ENCODE data around the gene AACS. TPM values are rescaled to one million over a fixed set of nuclear protein-coding genes. Genes with fewer than 3 reads are reported as not detected.
"Not testable (repeated sequence)": the region's sequence is repeated elsewhere in the genome, so short reads cannot be mapped to it uniquely, and the experiment has no call there.

Gene AACS
- total RNA-seq, 1 experiment from 2014 or later: 12.6 TPM

DNA sequence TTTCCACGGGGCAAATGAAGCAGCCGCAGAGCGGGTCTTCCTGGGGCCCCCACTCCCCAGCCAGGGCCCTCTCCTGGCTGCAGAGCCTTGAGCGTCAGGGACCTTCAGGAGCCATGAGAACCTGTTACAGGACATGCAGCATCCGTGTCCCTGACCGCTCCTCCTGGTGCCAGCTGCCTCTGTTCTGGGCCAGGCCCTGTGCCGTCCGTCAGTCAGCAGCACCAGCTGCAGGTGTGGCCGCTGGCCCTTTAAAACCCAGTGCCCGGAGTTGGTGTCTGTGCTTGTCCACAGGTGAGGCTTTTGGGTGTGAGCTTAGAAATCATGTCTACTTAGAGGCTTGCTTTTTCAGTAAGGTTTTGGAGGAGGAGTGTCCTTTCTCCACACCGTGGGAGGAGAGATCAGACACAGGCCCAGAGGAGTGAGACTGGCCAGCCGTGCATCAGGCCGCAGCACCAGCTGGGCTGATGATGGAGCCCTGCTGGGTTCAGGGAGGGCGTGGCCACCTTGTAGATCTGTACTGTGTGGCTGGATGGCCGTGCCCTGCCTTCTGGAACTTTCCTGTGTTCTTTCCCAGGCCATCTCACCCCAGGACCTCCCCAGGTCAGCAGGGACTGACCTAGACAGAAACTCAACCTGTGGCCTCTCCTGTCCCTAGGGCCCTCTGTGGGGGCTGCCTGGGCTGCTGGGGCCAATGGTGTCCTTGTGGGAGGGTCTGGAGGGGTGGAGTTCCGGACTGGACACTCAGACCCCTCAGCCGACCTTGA, 27.1 kb downstream of the AACS start:
- no peak for DNase-seq (ENCODE audit: low read depth)

DNA sequence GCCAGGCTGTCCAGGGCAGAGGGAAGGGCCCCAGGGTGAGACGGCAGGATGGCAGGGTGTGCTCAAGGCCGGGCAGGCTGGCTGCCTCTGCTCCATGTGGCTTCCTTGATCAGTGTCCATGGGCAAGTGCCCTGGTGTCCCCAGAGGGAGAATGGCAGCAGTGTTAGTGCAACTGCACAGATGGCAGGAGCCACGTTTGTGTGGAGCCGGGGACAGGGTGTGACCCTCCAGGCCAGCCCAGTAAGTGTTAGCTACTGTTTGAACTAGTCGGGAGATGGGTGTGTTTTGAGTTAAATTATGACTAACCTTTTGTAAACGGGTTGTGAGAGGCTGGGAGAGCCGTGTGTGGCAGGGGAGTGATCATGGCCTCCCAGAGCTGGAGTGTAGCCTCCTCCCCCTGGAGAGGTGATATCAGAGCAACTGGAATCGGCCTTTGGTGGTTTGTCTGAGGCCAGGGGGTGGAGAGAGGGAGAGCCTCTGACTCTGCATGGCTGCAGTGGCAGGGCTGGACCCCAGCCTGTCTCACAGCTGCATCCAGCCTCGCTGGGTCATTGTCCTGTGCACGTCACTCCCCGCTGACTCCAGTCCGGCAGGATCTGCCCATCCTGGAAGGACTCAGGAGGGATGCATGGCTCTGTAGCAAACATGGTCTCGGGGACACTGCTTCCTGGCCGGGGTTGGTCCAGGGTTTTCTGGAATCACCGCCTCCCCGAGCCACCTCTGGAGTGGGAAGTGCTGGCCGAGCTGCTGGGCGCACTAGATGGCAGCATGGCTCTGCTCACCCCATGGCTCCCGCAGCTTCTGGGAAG, 27.8 kb downstream of the AACS start:
- peak; percentile 51 for DNase-seq (ENCODE audit: low read depth)

DNA sequence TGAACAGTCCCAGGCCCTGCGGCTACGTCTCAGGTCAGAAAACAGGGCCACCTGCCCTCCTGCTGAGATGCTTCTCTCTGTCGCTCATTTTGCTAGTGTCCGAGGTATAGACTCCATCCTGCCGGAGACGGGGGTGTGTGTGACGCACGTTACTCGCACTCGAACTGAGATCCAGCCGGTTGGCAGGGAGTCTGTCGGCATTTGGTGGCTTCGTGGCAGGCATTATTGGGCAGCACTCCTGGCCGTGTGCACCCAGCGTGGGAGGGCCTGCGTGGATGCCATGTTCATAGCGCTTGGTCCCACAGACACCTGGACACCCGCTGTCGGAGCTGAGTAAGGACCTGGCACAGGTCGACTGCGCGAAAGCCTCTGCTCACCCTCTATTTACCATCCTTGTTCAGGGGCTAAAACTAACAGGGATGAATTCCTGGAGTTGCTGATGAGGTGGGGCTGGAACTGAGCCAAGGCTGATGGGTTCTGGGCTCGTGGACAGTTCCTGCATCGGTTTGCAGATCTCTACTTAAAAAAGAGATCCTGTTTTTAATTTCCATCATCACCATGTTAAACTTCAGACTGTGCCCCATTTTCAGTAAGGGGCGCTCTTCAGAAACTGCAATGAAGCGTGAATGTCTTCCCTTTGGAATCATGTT, 28.6 kb downstream of the AACS start:
- DNase-seq (ENCODE audit: low read depth): no peak

DNA sequence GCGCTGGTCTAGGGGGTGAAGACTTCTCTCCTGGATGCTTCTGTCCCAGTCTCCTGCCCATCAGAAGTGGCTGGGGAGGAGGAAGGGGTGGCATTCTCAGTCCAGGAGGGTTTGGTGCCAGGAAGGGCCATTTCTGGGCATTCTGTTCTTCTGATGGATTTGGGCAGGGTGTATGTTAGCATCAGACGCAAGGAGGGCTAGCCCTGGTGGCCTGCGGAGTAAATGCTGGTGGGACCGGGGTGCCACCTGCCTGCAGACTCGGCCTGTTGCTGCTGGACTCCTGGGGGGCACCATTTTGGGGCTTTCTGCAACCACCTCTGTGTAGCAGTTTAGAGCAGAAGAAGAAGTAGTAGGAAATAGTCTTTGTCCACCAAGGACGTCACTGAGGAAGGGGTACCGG, 31.7 kb downstream of the AACS start:
- no peak for DNase-seq (ENCODE audit: low read depth)

DNA sequence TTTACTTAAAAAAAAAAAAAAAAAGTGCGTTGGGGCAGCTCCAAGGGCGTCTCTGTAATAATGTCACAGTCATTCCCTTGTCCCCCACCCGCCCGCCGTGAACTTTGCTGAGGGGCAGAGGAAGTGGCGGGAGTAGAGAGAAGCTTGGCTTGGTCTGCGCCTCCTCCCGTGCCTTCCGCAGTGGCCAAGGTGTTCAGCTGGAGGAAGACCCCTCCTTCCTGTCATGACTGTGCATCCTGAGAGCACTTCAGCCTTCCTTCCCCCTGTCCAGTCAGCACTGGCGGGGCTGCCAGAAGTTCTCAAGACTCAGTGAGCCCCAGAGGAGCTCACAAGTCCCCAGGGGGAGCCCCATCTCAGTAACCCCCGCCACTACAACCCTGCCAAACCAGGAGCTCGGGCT, 32.2 kb downstream of the AACS start:
- no peak for DNase-seq (ENCODE audit: low read depth)

DNA sequence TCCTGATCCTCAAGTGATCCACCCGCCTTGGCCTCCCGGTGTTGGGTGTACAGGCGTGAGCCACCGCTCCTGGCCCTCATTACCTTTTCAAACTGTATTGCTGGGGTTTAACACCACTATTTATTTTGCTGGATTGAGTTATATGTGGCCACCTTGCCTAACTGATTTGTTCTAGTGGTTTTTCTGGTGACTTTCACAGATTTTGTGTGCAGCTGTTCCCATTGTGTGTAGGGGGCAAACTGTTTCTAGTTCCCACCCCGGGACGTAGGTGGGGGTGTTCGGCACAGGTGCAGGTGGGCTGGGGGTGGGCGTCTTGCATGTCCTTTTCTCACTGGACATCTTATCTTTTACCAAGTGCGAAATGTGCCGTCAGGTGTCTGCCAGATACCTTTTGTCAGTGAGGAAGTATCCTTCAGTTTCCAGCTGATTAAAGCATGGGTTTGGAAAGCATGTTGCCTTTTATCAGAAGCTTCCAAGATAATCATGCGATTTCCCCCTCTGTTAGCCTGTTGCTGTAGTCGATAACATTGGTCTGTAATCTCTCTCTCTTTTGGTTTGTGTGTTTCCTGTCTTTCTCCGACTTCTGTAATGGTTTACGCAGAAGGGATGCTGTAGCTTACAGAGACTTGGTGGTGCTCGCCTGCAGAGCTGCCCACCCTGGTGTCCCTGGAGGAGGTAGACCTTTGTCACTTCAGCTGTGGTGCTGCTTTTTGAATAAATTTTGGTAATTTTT, 33.6 kb downstream of the AACS start:
- no peak for DNase-seq (ENCODE audit: low read depth)

DNA sequence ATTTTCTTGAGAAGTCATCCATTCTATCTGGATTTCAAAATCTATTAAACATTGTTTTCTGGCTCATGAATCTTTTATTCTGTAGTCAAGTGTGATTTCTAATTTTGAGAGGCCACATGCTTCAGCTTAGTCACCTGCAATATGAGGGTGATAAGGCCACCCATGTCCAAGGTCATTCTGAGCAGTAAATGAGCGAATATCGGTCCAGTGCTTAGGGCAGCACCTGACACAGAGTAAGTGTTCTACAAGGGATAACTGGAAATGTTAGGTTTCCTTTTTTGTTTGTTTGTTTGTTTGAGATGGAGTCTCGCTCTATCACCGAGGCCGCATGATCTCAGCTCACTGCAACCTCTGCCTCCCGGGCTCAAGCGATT, 34.2 kb downstream of the AACS start:
- DNase-seq (ENCODE audit: low read depth): no peak

DNA sequence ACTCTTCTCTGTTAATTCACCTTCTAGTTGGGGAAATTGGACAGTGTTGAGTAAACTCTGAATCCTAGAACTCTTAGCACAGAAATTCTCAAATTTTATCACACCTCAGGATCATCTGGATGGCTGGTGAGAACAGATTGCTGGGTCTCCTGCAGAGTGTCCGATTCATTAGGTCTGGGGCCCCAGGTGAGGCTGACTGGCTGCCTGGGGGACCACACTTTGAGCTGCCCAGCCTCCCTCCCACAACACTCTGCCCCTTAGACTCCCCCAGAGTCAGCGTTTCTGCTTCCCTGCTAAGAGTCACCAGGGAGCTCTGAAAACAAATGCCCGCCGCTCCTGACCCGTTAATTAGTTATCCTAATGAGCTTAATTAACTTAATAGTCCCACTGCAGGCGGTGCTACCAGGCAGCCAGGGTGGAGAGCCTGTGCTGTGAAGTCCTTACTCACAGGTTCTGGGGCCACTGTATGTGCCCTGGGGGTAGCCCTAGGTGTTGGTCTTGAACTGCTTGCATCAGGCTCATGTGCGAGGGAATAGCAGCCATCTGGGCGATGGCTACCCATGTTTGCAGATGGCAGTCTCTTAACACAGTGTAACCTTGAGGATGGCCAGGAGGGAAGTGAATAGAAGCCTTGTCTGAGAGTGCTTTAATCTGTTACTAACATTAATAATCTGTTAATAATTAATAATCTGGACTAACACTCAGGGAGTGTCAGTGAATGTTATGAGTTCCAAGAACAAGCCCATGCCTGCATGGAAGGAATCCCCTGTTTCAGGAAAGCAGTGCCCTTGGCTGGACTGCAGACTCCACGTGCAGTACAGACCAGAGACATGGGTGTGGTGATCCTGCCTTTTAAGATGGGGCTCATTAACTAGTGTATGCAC, 35.6 kb downstream of the AACS start:
- DNase-seq (ENCODE audit: low read depth): no peak

DNA sequence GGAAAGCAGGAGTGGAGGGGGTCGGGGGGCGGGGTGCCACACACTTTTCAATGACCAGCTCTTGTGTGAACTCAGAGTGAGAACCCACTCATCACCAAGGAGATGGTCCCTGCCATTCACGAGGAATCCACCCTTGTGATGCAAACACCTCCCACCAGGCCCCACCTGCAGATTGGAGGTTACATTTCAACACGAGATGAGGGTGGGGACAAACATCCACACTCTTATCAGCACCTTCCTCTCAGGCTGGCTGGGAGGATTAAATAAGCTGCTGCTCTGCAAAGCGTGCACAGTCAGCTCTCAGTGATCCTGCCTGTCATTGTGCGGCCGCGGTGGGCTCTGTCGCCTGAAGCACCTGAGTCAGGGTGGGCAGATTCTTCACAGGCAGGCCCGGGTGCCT, 39.7 kb downstream of the AACS start:
- DNase-seq (ENCODE audit: low read depth): no peak

DNA sequence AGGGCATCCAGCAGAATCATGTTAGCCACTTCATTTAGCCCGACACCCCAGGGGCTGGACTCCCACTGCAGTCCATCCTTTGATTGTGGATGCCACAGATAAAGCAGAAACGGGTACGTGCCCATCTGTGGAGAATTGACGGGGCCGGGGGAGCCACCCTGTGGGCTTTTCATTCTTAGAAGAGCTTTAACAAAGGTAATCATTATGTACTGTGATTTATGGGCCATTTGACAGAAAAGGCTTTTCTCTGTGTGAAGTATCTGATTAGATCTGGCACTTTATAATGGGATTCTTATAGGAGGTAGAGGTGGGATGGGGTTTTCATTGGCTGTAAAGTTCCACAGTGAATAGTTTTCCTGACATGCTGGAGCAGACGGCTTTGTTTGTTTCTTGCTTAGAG, 40.4 kb downstream of the AACS start:
- no peak for DNase-seq (ENCODE audit: low read depth)

DNA sequence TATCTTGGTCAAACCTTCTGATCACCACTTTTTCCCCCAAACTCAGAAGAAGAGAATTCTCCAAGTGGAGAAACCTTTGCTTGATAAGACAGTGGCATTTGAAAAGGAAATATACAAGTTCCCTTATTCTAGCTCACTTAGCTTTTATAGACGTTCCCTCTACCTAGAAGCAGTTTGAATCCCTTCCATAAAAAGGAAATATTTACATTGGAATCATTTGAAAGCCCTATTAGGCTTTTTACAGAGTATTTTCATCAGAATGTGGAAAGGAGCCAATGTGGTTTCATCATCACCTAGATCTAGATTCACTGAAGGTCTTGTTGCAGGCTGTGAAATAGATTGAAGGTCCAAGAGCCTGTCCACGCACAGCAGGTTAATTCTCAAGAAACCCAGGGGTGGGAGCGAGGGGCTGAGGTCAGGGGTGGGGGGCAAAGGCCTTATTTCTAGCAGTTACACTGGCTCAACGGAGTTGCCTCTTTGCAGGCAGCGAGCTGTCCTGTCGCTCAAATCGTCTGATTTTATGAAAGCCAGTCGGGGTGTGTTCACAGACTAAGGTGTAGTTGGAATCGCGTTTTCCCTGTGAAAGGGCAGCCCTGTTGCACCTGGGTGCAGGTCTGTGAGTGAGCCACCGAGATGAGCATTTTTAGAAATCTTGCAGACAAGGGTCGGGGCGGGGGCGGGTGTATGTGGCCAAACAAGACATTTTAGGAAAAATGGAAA, 45.6 kb downstream of the AACS start:
- no peak for DNase-seq (ENCODE audit: low read depth)

DNA sequence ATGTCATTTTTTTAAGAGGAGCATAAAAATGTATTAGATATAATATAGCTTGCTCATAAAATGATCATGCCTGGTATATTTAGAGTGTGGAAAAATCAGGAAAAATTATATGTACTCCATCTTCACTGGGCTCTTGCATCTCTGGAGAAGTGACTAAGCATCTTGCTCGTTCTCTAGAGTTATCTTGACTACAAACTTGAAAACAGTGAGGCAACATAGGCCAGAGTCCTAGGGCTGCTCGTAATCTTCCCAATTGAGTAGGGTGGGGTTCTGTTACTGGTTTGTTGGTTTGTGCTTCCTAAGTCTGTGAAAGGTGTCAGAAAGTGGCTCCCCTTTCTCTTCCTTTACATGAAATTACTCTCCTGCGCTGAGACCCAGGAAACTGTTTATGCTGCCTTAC, 46.2 kb downstream of the AACS start:
- no peak for DNase-seq (ENCODE audit: low read depth)

DNA sequence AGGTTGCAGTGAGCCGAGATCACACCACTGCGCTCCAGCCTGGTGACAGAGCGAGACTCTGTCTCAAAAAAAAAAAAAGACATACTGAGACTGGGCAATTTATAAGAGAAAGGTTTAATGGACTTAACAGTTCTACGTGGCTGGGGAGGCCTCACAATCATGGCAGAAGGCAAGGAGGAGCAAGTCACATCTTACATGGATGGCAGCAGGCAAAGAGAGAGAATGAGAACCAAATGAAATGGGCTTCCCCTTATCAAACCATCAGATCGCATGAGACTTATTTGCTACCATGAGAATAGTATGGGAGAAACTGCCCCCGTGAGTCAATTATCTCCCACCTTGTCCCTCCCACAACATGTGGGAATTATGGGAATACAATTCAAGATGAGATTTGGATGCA, 47.4 kb downstream of the AACS start:
- not testable (repeated sequence) for DNase-seq (ENCODE audit: low read depth)

DNA sequence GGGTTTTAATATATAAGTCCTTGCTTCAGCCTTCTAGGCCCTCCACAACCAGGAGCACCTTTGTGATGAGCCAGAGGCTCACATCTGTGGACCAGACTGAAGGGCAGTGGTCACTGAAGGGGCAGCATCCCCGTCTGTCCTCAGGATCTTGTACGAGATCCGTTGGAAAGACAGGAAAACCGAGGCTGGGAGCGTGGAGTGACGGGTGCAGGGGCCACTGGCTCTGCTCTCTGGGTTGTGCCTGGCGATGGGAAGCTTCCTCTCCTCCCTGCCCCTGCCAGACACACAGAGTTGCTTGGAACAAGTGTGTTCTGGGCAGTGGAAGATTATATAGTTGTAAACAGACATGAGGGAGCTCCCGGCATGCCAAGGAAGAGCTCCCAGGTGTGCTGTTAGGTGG, 48.0 kb downstream of the AACS start:
- DNase-seq (ENCODE audit: low read depth): no peak

DNA sequence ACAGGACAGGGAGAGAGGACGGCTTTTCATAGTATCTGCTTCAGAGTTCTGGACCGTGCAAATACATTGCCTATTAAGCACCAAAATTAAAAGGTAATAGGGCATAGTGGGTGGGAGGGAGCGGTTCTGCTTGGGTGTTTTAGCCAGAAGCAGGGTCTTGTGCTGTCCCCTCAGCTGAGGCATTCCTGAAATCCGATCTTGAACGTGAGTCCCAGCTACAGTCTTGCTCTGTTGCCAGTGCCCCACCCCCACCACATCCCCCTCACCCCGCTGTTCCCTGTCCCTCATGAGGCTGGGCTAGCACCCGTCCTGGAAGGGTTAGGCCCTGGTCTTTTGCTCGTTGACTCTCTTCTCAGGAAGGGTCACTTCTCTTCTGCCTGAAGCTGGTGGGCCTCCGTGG, 48.6 kb downstream of the AACS start:
- no peak for DNase-seq (ENCODE audit: low read depth)

DNA sequence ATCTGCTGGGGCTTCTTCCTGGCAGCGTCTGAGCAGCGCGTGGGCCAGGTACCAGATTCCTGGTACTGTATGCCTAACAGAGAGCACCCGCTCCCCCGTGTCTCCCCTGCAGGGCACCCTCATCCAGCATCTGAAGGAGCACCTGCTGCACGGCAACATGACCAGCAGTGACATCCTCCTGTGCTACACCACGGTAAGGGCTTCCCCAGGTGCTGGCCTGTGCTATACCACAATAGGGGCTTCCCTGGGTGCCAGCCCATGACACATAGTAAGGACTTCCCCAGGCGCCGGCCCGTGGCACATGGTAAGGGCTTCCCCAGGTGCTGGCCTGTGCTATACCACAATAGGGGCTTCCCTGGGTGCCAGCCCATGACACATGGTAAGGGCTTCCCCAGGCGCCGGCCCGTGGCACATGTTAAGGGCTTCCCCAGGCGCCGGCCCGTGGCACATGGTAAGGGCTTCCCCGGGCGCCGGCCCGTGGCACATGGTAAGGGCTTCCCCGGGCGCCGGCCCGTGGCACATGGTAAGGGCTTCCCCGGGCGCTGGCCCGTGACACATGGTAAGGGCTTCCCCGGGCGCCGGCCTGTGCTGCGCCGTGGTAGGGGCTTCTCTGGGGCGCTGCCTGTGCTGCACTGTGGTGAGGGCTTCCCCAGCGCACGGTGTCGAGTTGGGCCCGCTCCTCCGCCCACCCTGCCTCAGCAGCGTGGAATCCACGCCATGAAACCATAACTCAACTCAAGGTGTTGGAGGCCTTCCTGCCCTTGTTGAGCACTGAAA, 49.3 kb downstream of the AACS start:
- no peak for DNase-seq (ENCODE audit: low read depth)

DNA sequence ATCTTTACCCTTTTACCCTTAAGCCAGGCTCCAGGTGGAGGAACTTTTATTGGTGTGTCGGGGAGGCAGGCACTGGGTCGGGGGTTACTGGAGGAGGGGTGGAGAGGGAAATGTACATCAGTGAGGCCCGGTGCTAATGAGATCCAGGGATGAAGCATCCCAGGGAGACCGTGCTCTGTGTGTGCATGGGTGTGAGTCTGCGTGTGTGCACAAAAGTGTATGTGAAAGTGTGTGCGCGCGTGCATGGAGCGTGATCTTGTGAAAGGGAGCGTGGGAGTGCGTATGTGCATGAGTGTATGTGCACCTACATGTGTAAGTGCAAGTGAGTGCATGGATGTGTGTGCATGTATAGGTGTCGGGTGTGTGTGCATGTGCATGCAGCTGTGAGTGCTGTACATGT, 55.3 kb downstream of the AACS start:
- DNase-seq (ENCODE audit: low read depth): no peak

DNA sequence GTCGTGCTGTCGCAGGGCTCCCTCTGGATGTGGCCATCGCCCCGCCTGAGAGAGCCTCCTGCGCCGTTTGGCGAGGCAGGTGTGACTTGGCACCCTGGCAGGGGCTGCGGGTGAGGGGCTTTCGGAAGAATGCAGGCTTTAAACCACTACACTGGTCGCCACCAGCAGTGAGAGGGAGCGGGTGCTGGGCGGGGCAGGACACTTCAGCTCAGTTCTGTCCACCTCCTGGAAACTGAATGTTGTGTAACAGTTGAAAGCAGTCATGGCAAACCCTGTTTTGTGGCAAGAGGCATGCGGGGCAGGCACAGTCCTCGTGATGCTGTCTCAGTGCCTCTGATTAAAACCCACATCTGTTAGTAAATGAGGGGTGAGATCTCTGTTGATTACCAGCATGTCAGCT, 55.9 kb downstream of the AACS start:
- no peak for DNase-seq (ENCODE audit: low read depth)

DNA sequence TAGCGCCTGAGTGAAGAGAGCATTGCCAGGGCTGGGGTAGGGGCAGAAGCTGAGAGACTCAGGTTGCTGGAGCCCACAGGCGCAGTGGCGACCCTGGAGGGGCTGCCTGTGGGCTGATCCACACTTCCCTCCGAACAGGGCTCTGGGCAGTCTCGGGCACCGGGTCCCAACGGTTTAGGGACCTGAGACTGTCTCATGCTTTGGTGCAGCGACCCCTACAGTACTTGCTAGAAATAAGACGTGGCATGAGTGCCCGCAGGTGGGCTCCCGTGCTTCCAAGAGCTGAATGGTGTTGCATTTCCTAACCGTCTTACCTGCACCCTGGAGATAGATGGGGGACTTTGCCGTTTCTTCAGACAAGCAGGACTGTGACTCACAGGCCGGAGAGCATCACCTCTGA, 57.4 kb downstream of the AACS start:
- DNase-seq (ENCODE audit: low read depth): no peak
